Endothelial cell of umbilical vein (primary cell): ENCODE results near the gene CD58. TPM values are rescaled to one million over a fixed set of nuclear protein-coding genes. Genes with fewer than 3 reads are reported as not detected.
"Not testable (repeated sequence)": the region's sequence is repeated elsewhere in the genome, so short reads cannot be mapped to it uniquely, and the experiment has no call there.

Experiments
- BruUV-seq: library from RNA; stranded (reverse); fragments of 400-500 nt; replicated peaks from 2 replicates; lab custom pipeline; 2021; lab: Mats Ljungman, UMichigan
- CTCF ChIA-PET: fragments of 300-600, 350-600 bp; sonication (Branson Sonifier 250); formaldehyde crosslinking; loops from one replicate; lab custom pipeline; 2021; ENCODE audit warnings: antibody characterized with exemption, inconsistent platforms; lab: Charles Lee
- POLR2A ChIA-PET: fragments of 300-600, 350-600 bp; sonication (Branson Sonifier 250); formaldehyde crosslinking; loops from one replicate; lab custom pipeline; 2021; ENCODE audit warnings: antibody characterized with exemption, inconsistent platforms; lab: Charles Lee
- DNase-seq: peaks from one replicate; pipeline ENCODE4 v3.0.0-alpha.2; 2011; ENCODE audit warnings: low read depth, low spot score
- FAIRE-seq: peaks from 2 replicates; lab custom pipeline; 2011; peaks lifted over from hg19 to GRCh38; lab: Jason Lieb, UNC
- H2AFZ ChIP-seq: 2 replicates; pipeline ENCODE4 v1.6.0; 2012; ENCODE audit warnings: low read depth, low read length, control low read depth, inconsistent platforms
- H3K27ac ChIP-seq: 2 replicates; pipeline ENCODE4 v1.5.1; 2011; ENCODE audit warnings: low read depth, mild to moderate bottlenecking, control low read depth, low read length, moderate library complexity; ENCODE audit not compliant: insufficient read depth
- H3K27me3 ChIP-seq, 2 experiments: 2 replicates each; pipeline versions ENCODE4 v1.6.0 to v1.6.1; 2011; ENCODE audit warnings: low read length in 2 of 2, mixed read lengths in 1 of 2; ENCODE audit not compliant: control insufficient read depth in 2 of 2, insufficient read depth in 2 of 2
- H3K36me3 ChIP-seq, 2 experiments: 2 replicates in 1 of 2; 3 replicates in 1 of 2; pipeline ENCODE4 v1.5.1; 2011; ENCODE audit warnings: low read length in 2 of 2, mild to moderate bottlenecking in 1 of 2, moderate library complexity in 1 of 2; ENCODE audit not compliant: control insufficient read depth in 2 of 2, insufficient read depth in 2 of 2; ENCODE audit errors: extremely low read depth in 1 of 2
- H3K4me1 ChIP-seq: 3 replicates; pipeline ENCODE4 v1.5.1; 2011; ENCODE audit warnings: mild to moderate bottlenecking, low read length; ENCODE audit not compliant: control insufficient read depth, insufficient read depth; ENCODE audit errors: extremely low read depth
- H3K4me2 ChIP-seq: 2 replicates; pipeline ENCODE4 v1.6.1; 2011; ENCODE audit warnings: low read length, control low read depth, mixed read lengths; ENCODE audit not compliant: insufficient read depth
- H3K4me3 ChIP-seq, 3 experiments: fragments of 200-600 bp in 1 of 3; sonication (generic), shearing (Covaris generic) in 1 of 3; replicated peaks in 1 of 3; 2 replicates each; pipeline ENCODE4 v1.5.1; 2011 to 2016; ENCODE audit warnings: control low read depth in 3 of 3, low read length in 3 of 3, mild to moderate bottlenecking in 2 of 3, inconsistent platforms in 1 of 3, low read depth in 1 of 3, moderate library complexity in 1 of 3; ENCODE audit not compliant: insufficient read depth in 1 of 3
- H3K79me2 ChIP-seq: 2 replicates; pipeline ENCODE4 v1.6.0; 2012; ENCODE audit warnings: low read length, inconsistent platforms; ENCODE audit not compliant: control insufficient read depth, insufficient read depth
- H3K9ac ChIP-seq: replicated peaks from 2 replicates; pipeline ENCODE3; 2011; ENCODE audit warnings: low read length, control low read depth; ENCODE audit not compliant: insufficient read depth; ENCODE audit errors: extremely low read depth
- H3K9me1 ChIP-seq: replicated peaks from 3 replicates; pipeline ENCODE4 v1.6.0; 2011; ENCODE audit warnings: mild to moderate bottlenecking, low read length; ENCODE audit not compliant: control insufficient read depth, insufficient read depth; ENCODE audit errors: extremely low read depth
- H3K9me3 ChIP-seq: replicated peaks from 2 replicates; pipeline ENCODE4 v1.5.1; 2012; ENCODE audit warnings: low read length, inconsistent platforms; ENCODE audit not compliant: control insufficient read depth, insufficient read depth
- H4K20me1 ChIP-seq: replicated peaks from 2 replicates; pipeline ENCODE3; 2011; ENCODE audit warnings: mild to moderate bottlenecking, low read length; ENCODE audit not compliant: control insufficient read depth, insufficient read depth; ENCODE audit errors: extremely low read depth
- dilution Hi-C: fragments of 300-500 bp; cut with MboI; formaldehyde crosslinking; loops from one replicate; pipeline ENCODE4 v1.15.0; 2019; ENCODE audit warnings: low sequenced_read_pairs; ENCODE audit not compliant: extremely low pct_ligation_motif_present
- intact Hi-C: fragments of 100-400 bp; cut with micrococcal nuclease; formaldehyde crosslinking; loops from one replicate; pipeline ENCODE4 v1.10.0; 2022
- polyA plus RNA-seq, 4 experiments: library from polyadenylated mRNA; depleted of rRNA in 3 of 4; stranded (reverse) in 3 of 4; unstranded in 1 of 4; fragments of >200 nt; gene quantifications; 2 replicates each; pipeline versions ENCODE4 v1.2.1 to v1.2.3, GENCODE V29; 2011 to 2012; ENCODE audit warnings: missing spikeins in 1 of 4
- total RNA-seq: library from RNA; stranded (reverse); gene quantifications from 2 replicates; pipeline ENCODE4 v1.2.3, GENCODE V29; 2021

The CD58 gene
- total and polyA plus RNA-seq, 2 donors (not counting 3 experiments of a cell fraction or from before 2014, with no cell fraction given): 9.8 to 12.7 TPM

DNA sequence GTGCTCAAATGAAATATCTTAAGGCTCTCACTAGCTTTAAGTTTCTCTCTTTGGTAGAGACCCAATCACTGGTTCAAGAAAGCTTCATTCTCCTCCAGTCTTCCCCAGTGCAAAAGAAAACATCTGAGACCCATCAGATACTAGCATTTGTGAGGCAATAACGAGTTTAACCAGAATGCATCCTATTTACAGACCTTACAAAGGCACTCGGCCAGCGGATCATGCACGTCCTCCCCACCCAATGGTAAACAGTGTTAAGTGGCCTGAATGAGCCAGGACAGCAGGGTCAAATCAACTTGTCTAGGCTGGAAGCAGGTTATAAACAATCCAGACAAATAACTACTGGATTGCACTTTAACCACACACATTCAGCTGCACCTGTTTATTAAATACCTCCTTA, 48.3 kb upstream of the CD58 start:
- not testable (repeated sequence) for H3K27ac ChIP-seq

GRCh38 chr1:116617808-116618207, 47.0 kb upstream of the CD58 start:
- BruUV-seq, H3K9me1 ChIP-seq, H4K20me1 ChIP-seq, H2AFZ ChIP-seq, dilution Hi-C loops, H3K36me3 ChIP-seq, H3K79me2 ChIP-seq, H3K9ac ChIP-seq, H3K4me2 ChIP-seq, H3K4me3 ChIP-seq, POLR2A ChIA-PET, H3K4me1 ChIP-seq, DNase-seq, CTCF ChIA-PET, FAIRE-seq, H3K27me3 ChIP-seq, H3K27ac ChIP-seq, H3K9me3 ChIP-seq: not testable (repeated sequence)
- intact Hi-C loops: loop anchor here (10.0 kb wide), 1 partner anchor 47 kb away; the partner anchor contains the start of gene IGSF3

More for the DNA sequence above, 48.3 kb upstream of the CD58 start:
- H3K4me3 ChIP-seq, H3K9ac ChIP-seq, H3K36me3 ChIP-seq, DNase-seq, FAIRE-seq, H3K9me1 ChIP-seq, H3K4me1 ChIP-seq, H2AFZ ChIP-seq, POLR2A ChIA-PET, H3K79me2 ChIP-seq, H3K27me3 ChIP-seq, H3K4me2 ChIP-seq, dilution Hi-C loops, BruUV-seq, H4K20me1 ChIP-seq, H3K9me3 ChIP-seq, CTCF ChIA-PET: not testable (repeated sequence)
- intact Hi-C loops: loop anchor here (10.0 kb wide), 1 partner anchor 46 kb away; the partner anchor contains the start of gene IGSF3

GRCh38 chr1:116613825-116614224, 43.0 kb upstream of the CD58 start:
- H3K9me1 ChIP-seq, H4K20me1 ChIP-seq, dilution Hi-C loops, CTCF ChIA-PET, FAIRE-seq, BruUV-seq, H3K27me3 ChIP-seq, DNase-seq, H3K4me1 ChIP-seq, H3K4me3 ChIP-seq, H3K9ac ChIP-seq, H3K79me2 ChIP-seq, POLR2A ChIA-PET, H2AFZ ChIP-seq, H3K9me3 ChIP-seq, H3K27ac ChIP-seq, H3K4me2 ChIP-seq, H3K36me3 ChIP-seq: not testable (repeated sequence)
- intact Hi-C loops: loop anchor here (10.0 kb wide), 1 partner anchor 51 kb away; the partner anchor contains the start of gene IGSF3

DNA sequence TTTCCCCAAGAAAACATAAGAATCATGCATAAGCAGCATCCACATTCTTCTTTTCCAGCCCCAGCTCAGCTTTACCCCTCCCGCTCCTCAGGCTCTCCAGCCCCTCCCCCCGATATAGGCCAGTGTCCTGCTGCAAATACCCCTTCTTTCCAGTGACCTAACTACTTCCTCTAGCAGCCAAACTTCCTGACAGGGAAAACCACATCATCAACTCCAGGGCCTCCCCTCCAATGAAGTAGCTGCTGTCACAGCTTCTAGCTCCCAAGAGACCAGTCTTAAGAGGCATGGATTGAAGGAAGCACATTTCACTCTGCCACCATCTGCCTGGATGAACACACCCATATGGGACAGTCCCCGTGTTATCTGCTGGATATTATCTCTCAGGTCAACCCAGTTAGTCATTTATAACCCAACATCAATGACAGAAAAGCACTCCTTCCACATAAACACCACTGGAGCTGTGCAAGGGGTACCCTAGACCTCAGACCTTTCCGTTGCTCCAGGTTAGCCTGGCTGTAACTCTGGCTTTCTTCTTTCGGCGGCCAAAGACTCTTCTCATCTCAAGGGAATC, 39.1 kb upstream of the CD58 start:
- H3K79me2 ChIP-seq, H3K9ac ChIP-seq, POLR2A ChIA-PET, H3K27ac ChIP-seq, H3K9me1 ChIP-seq, H3K27me3 ChIP-seq, H4K20me1 ChIP-seq, H3K36me3 ChIP-seq, H3K4me3 ChIP-seq, DNase-seq, dilution Hi-C loops, H3K4me1 ChIP-seq, BruUV-seq, CTCF ChIA-PET, H3K9me3 ChIP-seq, H2AFZ ChIP-seq, H3K4me2 ChIP-seq: not testable (repeated sequence)
- FAIRE-seq: peak; percentile 42
- intact Hi-C loops: loop anchor here (10.0 kb wide), 1 partner anchor 55 kb away; the partner anchor contains the start of gene IGSF3
